PC-9 (cell line): Measurements from ENCODE around the gene IDH1.

Experiments used
- CTCF ChIP-seq: fragments of 200-600 bp; sonication (generic); conservative IDR thresholded peaks from 2 replicates; pipeline ENCODE4 v1.6.1; 2017; ENCODE audit warnings: mixed run types, antibody characterized with exemption, mild to moderate bottlenecking, moderate library complexity
- EZH2 ChIP-seq: fragments of 200-600 bp; sonication (generic); IDR thresholded peaks from 2 replicates; pipeline ENCODE4 v1.8.0; 2017; ENCODE audit warnings: antibody characterized with exemption, low read depth

GRCh38 chr2:208295834-208296233 is 41.0 kb upstream of the IDH1 start:
- no peak for TF ChIP-seq CTCF
- TF ChIP-seq EZH2 = no peak
